ENCODE data around the gene PTPN2.
A peak's percentile ranks its signal among the peaks of the same experiment; 100 is the strongest.

Gene PTPN2

GRCh38 chr18:12883684-12884405, at the start of gene PTPN2:
PTPN2 (minus strand) TSS chr18:12884237; CDS start chr18:12884141, 96 bp downstream.
- peak within 1 kb of the TSS; percentile 92 for H3K4me3 Mint-ChIP-seq
- peak within 1 kb of the TSS; percentile 98 for H3K27ac Mint-ChIP-seq
- peaks cover 4% of the 10 kb centered on the region for H3K36me3 Mint-ChIP-seq
- DNase-seq (ENCODE audit: low spot score in 2 of 2) (peak; percentile 94), ATAC-seq (ENCODE audit: low read depth) (peak; percentile 74)
- H3K27me3 Mint-ChIP-seq = no peaks in the 10 kb centered on the region
- H3K4me1 Mint-ChIP-seq = peaks cover 47% of the 10 kb centered on the region
- H3K9me3 Mint-ChIP-seq = no peaks in the 10 kb centered on the region

DNA sequence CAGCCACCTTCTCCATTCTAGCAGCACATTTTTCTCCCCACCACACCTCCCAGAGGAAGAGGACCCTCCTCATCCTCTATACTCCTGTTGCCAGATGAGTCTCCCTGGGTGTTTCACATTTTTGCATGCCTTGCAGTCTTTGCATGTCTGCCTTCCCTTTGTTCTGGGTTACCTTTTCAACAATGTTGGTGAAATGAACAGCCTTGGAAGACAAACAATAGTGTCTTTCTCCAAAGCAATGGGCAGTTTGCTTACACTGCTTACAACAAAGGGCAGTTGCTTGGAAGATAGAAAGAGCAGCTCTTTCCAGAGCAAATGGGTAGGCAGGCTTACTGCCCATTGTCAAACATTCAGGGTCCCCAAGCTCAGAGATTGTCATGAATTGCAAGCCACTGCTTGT, 49.3 kb upstream of the PTPN2 start:
- H3K9me3 Mint-ChIP-seq = no peaks in the 10 kb centered on the region
- no peak overlapping the region for H3K4me3 Mint-ChIP-seq
- peaks cover 2% of the 10 kb centered on the region for H3K27me3 Mint-ChIP-seq
- peaks cover 3% of the 10 kb centered on the region for H3K4me1 Mint-ChIP-seq
- DNase-seq (ENCODE audit: low spot score in 2 of 2) (no peak), ATAC-seq (ENCODE audit: low read depth) (no peak)
- H3K27ac Mint-ChIP-seq = no peak overlapping the region
- H3K36me3 Mint-ChIP-seq = no peaks in the 10 kb centered on the region

DNA sequence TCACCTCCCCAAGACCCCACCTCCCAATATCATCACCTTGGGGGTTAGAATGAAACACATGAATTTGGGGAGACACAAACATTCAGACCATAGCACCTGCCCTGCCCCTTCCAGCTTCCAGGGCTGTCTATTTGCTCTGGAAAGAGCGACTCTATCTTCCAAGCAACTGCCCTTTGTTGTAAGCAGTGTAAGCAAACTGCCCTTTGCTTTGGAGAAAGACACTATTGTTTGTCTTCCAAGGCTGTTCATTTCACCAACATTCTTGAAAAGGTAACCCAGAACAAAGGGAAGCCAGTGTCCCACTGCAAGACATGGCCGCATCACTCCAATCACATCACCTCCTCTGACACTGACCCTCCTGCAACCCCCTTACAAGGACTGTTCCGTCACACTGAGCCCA, 46.9 kb upstream of the PTPN2 start:
- no peak for DNase-seq (ENCODE audit: low spot score in 2 of 2)
- peaks cover 3% of the 10 kb centered on the region for H3K4me1 Mint-ChIP-seq
- H3K27me3 Mint-ChIP-seq = peaks cover 2% of the 10 kb centered on the region
- no peaks in the 10 kb centered on the region for H3K9me3 Mint-ChIP-seq
- H3K27ac Mint-ChIP-seq = no peak overlapping the region
- no peak for ATAC-seq (ENCODE audit: low read depth)
- H3K4me3 Mint-ChIP-seq = no peak overlapping the region
- H3K36me3 Mint-ChIP-seq = no peaks in the 10 kb centered on the region

- H3K27ac Mint-ChIP-seq = peak overlapping the region; percentile 11
- no peaks in the 10 kb centered on the region for H3K9me3 Mint-ChIP-seq
- ATAC-seq (ENCODE audit: low read depth) = no peak
- H3K4me3 Mint-ChIP-seq = no peak overlapping the region
- H3K4me1 Mint-ChIP-seq = peaks cover 3% of the 10 kb centered on the region
- H3K36me3 Mint-ChIP-seq = no peaks in the 10 kb centered on the region
- DNase-seq (ENCODE audit: low spot score in 2 of 2) = no peak
- H3K27me3 Mint-ChIP-seq = peaks cover 2% of the 10 kb centered on the region
Measured at GRCh38 chr18:12930376-12930775, 46.3 kb upstream of the PTPN2 start.

DNA sequence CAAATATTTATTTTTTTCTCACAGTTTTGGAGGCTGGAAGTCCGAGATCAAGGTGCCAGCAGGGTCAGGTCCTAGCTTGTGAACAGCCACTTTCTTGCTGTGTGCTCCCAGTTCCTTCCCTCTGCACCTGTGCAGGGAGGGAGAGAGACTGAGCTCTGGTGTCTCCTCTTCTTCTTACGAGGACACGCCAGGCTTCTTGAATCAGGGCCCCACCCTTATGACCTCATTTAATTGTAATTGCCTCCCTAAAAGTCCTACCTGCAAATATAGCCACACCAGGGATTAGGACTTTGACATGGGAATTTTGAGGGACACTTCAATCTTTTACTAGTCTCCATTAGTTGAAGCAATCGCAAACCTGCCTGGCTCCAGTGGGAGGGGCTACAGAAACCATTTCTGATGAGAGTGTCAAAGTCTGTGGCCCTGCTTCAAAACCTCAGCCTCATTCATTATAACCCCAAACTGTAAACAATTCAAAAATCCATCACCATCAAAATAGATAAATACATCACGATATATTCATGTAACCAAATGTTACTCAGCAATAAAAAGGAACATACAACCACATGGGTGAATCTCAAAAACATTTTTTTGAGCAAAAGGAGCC, 45.5 kb upstream of the PTPN2 start:
- H3K9me3 Mint-ChIP-seq = no peaks in the 10 kb centered on the region
- H3K4me3 Mint-ChIP-seq = no peak overlapping the region
- H3K4me1 Mint-ChIP-seq = peaks cover 2% of the 10 kb centered on the region
- ATAC-seq (ENCODE audit: low read depth) (no peak), DNase-seq (ENCODE audit: low spot score in 2 of 2) (no peak)
- no peak overlapping the region for H3K27ac Mint-ChIP-seq
- H3K27me3 Mint-ChIP-seq = peaks cover 1% of the 10 kb centered on the region
- no peaks in the 10 kb centered on the region for H3K36me3 Mint-ChIP-seq

GRCh38 chr18:12928641-12929040, 44.6 kb upstream of the PTPN2 start:
- Mint-ChIP-seq H3K4me1 (no peaks in the 10 kb centered on the region), H3K4me3 (no peak overlapping the region), H3K9me3 (no peaks in the 10 kb centered on the region), H3K36me3 (no peaks in the 10 kb centered on the region), H3K27me3 (no peaks in the 10 kb centered on the region), H3K27ac (no peak overlapping the region)
- DNase-seq (ENCODE audit: low spot score in 2 of 2) (no peak), ATAC-seq (ENCODE audit: low read depth) (no peak)

- Mint-ChIP-seq H3K9me3 (no peaks in the 10 kb centered on the region), H3K27ac (no peak overlapping the region), H3K36me3 (no peaks in the 10 kb centered on the region), H3K4me3 (no peak overlapping the region), H3K4me1 (no peaks in the 10 kb centered on the region), H3K27me3 (no peaks in the 10 kb centered on the region)
- ATAC-seq (ENCODE audit: low read depth) = no peak
- DNase-seq (ENCODE audit: low spot score in 2 of 2) = no peak
Measured at GRCh38 chr18:12928206-12928605, 44.2 kb upstream of the PTPN2 start.

GRCh38 chr18:12924616-12925015, 40.6 kb upstream of the PTPN2 start:
- DNase-seq (ENCODE audit: low spot score in 2 of 2) = no peak
- no peaks in the 10 kb centered on the region for H3K36me3 Mint-ChIP-seq
- no peaks in the 10 kb centered on the region for H3K4me1 Mint-ChIP-seq
- H3K9me3 Mint-ChIP-seq = no peaks in the 10 kb centered on the region
- no peak for ATAC-seq (ENCODE audit: low read depth)
- H3K4me3 Mint-ChIP-seq = no peak overlapping the region
- no peak overlapping the region for H3K27ac Mint-ChIP-seq
- H3K27me3 Mint-ChIP-seq = no peaks in the 10 kb centered on the region

GRCh38 chr18:12922266-12922665, 38.2 kb upstream of the PTPN2 start:
- H3K27ac Mint-ChIP-seq = no peak overlapping the region
- ATAC-seq (ENCODE audit: low read depth) = no peak
- no peak for DNase-seq (ENCODE audit: low spot score in 2 of 2)
- H3K4me3 Mint-ChIP-seq = no peak overlapping the region
- H3K9me3 Mint-ChIP-seq = no peaks in the 10 kb centered on the region
- no peaks in the 10 kb centered on the region for H3K27me3 Mint-ChIP-seq
- no peaks in the 10 kb centered on the region for H3K4me1 Mint-ChIP-seq
- H3K36me3 Mint-ChIP-seq = no peaks in the 10 kb centered on the region

- no peak for ATAC-seq (ENCODE audit: low read depth)
- DNase-seq (ENCODE audit: low spot score in 2 of 2) = no peak
- Mint-ChIP-seq H3K4me1 (no peaks in the 10 kb centered on the region), H3K27ac (no peak overlapping the region), H3K27me3 (no peaks in the 10 kb centered on the region), H3K9me3 (no peaks in the 10 kb centered on the region), H3K4me3 (no peak overlapping the region), H3K36me3 (no peaks in the 10 kb centered on the region)
Measured at GRCh38 chr18:12921178-12921577, 37.1 kb upstream of the PTPN2 start.

DNA sequence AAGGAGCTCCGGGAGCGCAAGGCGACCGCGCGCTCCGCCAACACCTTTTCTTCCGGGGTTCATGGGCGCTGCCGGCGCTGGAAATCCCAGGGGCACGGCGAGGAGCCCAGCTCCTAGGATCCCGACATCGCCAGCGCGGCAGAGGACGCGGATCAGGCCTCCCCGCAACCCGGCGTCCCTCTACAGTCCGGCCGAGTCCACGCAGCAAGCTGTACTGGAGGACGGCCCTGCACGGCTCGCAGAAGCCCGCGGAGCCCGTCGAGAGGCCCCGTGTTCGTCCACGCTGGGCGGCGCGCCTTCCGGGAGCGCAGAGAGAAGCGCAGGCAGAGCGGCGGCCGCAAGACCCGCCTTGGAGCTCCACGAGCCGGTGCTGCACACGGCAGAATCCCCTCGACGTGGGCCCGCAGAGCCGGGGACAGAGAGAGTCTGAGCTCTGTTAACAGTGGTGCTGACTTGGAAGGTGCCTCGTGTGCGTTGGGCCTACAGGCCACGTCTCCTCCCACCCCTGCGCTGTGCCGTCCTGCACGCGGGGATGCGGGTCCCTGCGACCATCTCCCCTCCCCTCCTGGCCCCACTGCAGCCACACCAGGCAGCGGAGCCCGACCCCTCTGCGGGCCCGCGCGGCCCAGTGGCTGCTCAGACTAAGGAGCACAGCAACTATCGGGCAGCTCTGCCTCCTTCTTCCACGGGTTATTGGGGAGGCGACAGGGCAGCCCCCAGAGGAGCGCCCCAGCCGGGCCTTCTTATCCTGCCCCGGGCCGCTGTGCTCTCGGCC, 28.1 kb upstream of the PTPN2 start:
- DNase-seq (ENCODE audit: low spot score in 2 of 2) = no peak
- Mint-ChIP-seq H3K36me3 (peaks cover 3% of the 10 kb centered on the region), H3K4me3 (peak overlapping the region; percentile 74), H3K27ac (no peak overlapping the region), H3K9me3 (no peaks in the 10 kb centered on the region), H3K27me3 (peaks cover 1% of the 10 kb centered on the region), H3K4me1 (no peaks in the 10 kb centered on the region)
- no peak for ATAC-seq (ENCODE audit: low read depth)

DNA sequence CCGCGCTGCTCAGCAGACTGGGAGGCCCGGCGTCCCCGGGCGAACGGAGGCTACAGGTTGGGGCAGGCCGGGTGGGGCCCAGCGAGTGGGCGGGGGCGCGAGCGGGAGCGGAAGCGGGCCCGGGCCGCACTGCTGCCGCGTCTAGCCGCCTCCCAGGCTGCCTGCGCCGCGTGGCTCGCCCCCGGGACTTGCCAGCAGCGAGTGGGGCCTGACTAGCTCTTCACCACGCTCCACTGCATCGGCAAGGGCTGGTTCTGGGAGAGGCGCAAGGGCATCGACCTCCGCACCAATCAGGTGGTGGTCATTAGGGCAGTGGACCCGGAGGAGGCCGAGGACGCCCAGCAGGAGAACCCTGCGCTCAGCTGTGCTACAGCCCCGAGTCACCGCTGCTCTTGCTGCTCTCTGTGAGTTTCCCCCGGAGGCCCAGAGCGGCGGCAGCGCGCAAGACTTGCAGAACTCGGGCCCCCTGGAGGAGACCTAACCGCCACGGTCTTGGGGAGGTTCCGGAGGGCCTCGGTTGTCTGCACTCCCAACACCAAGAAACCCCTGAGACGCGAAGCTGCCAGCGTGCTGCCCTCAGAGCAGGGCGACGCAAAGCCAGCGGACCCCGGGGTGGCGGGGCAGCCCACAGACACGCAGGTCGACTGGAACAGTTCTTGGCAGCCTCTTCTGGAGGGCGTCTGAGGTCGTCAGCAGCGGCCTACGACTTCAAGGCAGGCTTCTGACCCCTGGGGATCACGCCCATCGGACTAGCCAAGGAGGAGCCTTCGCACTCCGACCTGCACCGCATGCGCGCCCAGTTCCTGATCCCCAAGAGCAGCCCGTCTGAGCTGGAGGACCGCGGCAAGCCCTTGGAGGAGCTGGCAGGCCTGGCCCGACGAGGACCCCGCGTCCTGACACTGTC, 27.2 kb upstream of the PTPN2 start:
- peak; percentile 28 to 57 for DNase-seq (ENCODE audit: low spot score in 2 of 2)
- ATAC-seq (ENCODE audit: low read depth) = peak; percentile 91
- no peaks in the 10 kb centered on the region for H3K4me1 Mint-ChIP-seq
- peaks cover 3% of the 10 kb centered on the region for H3K36me3 Mint-ChIP-seq
- H3K27ac Mint-ChIP-seq = no peak overlapping the region
- H3K4me3 Mint-ChIP-seq = peak overlapping the region; percentile 74
- no peaks in the 10 kb centered on the region for H3K9me3 Mint-ChIP-seq
- peaks cover 1% of the 10 kb centered on the region for H3K27me3 Mint-ChIP-seq

GRCh38 chr18:12908706-12909105, 24.7 kb upstream of the PTPN2 start:
- peaks cover 1% of the 10 kb centered on the region for H3K27me3 Mint-ChIP-seq
- H3K4me1 Mint-ChIP-seq = peaks cover 4% of the 10 kb centered on the region
- DNase-seq (ENCODE audit: low spot score in 2 of 2) (no peak), ATAC-seq (ENCODE audit: low read depth) (no peak)
- H3K27ac Mint-ChIP-seq = no peak overlapping the region
- H3K36me3 Mint-ChIP-seq = peaks cover 3% of the 10 kb centered on the region
- H3K9me3 Mint-ChIP-seq = no peaks in the 10 kb centered on the region
- no peak overlapping the region for H3K4me3 Mint-ChIP-seq
